NCI-H2107 treated with DMSO at 0.1 percent for 48 hours (cell line): Measurements from ENCODE around the gene DAPK1.
"Not testable (repeated sequence)": the region's sequence is repeated elsewhere in the genome, so short reads cannot be mapped to it uniquely, and the experiment has no call there.

Experiments
- DNase-seq: peaks from one replicate; lab custom pipeline; 2025; ENCODE audit not compliant: unreplicated experiment; lab: John Stamatoyannopoulos, UW

Gene DAPK1

DNA sequence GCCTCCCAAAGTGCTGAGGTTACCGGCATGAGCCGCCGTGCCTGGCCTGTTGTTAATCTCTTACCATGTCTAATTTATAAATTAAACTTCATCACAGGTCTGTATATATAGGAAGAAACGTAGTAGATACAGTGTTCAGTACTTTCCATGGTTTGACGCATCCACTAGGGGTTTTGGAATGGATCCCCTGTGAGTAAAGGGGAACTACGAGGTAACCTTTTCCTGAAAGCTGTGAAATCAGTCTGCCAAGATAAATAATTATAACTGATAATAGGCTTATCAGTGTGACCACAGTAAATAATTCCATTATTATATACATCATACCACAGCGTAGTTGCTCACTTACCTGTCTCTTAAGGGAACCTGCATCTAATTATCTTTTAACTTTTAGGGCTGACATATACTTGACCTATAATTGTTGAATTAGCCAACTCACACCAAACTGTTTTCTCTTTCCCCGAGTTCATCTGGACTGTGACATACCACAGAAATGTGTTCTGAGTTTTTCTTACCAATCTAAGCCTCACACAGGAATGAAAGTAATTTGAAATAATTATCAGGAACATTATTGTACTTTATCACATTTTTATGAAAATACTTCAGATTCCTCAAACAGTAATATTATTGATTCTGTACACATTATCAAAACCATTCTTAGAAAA, 42.9 kb downstream of the DAPK1 start:
- DNase-seq, result no peak

DNA sequence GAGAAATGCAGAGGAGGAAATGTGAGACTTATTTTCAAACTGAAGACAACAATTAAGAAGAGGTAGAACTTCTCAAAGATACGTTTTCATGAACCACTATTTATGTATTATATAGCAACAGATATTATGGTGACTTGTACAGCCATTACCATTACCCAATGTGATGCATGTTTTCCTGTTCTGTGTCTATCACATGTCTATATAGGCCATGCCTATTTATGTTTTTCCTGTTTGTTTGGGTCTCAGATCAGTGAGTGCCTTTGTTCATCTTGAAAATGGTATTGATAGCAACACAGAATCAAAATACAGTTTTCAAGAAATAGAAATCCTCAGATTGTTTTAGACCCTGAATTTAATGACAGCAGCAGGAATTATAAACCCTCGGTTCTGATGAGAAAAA, 44.0 kb downstream of the DAPK1 start:
- no peak for DNase-seq

DNA sequence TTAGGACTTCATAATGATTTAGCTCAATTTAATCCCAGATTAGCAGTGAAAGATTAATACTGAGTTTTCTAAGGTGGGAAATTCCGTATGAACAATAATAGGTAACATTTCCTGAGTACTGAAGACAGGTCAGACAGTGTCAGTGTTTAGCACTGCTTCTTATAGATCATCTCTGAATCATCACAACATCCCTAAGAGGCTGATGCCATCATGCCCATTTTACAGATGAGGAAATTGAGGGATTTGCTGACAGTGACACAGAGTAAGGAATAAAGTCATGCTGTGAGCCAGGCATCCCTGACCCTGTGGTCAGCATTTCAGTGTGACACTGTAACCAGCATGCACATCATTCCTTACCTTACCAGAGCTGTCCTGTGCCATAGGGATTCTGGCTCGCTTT, 44.5 kb downstream of the DAPK1 start:
- DNase-seq, result no peak

DNA sequence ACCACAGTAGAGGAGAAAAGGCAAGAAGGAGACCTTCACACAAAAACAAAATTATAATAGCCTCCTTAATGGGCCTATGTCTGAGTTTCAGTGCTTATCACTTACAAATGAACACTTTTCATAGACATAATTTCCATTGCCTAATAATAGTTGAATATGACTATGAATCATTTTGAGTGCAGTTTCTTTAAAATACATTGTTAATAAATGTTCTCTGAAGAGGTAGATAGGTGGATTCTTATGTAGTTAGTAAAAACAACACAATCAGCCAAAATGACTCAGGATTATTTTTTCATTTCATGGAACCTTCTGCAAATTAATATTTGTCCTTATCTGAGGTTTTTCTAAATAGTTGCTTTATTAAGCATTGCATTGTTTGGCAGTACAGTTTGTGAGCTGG, 45.6 kb downstream of the DAPK1 start:
- no peak for DNase-seq

DNA sequence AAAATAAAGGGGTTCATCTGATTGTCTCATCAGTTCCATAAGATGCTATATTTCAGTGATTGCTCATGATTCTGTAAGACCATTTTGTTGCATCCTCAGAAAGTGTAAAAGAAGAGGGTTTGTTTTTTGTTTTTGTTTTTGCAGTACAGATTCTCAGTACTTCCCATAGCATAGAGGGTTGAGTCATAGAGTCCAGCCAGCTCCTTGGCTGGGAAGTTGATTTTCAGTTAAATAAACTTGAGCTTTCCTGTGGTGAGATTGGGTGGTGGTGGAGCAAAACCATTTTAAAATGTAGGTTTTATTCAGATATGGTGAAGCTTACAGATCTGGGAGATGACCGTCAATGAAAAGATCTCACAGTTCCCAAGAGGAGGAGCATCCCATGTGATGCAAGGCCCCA, 48.2 kb downstream of the DAPK1 start:
- no peak for DNase-seq

DNA sequence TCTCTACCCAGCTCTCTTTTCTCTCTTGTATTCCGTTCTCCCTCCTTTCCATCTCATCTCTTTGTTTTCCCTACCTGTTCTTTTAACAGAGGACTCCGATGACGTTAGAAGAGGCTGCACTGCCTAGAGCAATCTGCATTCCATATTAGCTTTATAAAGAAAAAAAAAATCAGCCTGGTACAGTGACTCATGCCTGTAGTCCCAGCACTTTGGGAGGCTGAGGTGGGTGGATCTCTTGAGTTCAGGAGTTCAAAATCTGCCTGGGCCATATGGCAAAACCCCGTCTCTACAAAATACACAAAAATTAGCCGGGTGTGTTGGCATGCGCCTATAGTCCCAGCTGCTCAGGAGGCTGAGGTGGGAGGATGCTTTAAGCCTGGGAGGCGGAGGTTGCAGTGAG, 49.0 kb downstream of the DAPK1 start:
- DNase-seq, result no peak

DNA sequence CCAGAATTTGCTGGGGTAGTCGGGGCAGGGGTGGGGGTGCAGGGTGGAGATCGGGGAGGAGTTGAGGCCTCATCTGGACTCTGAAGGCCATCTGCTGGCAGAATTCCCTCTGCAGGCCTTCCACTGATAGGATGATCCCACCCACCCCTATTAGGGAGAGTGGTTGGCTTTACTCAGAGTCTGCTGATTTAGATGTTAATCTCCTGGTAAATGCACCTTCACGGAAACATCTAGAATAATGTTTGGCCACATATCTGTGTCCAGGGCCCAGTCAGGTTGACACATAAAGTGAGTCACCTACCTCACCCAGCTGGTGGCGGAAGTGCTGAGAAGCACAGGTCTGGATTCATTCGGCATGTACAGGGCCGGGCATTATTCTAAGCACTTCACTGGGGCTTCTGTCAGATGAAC, 50.0 kb downstream of the DAPK1 start:
- no peak for DNase-seq

DNA sequence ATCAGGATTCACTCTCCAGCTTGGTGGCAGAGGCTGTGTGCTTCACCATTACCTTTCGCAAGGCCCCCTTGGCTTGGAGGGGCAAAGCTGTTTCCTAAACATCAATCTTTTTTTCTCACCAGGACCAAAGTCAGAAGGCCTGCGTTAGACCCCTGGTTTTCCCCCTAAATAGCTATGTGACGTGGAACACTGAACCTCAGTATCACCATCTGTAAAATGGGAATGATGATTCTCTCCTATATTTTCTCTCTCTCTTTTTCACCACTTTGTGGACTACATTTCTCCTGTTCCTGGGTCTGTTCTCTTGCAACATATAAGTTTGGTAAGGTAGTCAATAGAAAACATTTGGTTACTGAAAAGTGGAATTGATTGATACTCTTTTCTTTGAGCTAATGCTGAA, 50.5 kb downstream of the DAPK1 start:
- DNase-seq, result no peak

DNA sequence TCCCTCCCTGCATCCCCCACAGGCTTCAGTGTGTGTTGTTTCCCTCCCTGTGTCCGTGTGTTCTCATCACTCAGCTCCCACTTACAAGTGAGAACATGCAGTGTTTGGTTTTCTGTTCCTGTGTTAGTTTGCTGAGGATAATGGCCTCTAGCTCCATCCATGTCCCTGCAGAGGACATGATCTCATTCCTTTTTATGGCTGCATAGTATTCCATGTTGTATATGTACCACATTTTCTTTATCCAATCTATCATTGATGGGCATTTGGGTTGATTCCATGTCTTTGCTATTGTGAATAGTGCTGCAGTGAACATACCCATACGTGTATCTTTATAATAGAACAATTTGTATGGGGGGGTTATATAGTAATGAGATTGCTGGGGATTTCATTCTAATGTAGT, 51.4 kb downstream of the DAPK1 start:
- not testable (repeated sequence) for DNase-seq

DNA sequence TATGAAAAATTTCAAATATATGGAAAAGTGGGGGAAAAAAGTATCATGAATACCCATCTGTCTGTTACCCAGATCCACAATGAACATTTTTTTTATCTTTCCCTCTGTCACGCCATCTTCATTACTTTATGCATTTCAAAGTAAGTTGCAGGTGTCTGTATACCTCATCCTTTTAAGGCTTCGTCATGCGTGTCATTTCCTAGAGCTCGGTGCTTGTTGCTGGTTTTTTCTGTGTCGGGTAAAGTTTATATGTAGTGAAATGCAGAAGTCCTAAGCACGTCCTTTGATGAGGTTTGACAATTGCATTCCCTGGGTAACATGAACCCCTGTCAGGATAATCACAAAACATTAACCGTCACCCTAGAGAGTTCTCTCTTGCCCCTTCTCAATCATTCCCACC, 52.1 kb downstream of the DAPK1 start:
- no peak for DNase-seq

DNA sequence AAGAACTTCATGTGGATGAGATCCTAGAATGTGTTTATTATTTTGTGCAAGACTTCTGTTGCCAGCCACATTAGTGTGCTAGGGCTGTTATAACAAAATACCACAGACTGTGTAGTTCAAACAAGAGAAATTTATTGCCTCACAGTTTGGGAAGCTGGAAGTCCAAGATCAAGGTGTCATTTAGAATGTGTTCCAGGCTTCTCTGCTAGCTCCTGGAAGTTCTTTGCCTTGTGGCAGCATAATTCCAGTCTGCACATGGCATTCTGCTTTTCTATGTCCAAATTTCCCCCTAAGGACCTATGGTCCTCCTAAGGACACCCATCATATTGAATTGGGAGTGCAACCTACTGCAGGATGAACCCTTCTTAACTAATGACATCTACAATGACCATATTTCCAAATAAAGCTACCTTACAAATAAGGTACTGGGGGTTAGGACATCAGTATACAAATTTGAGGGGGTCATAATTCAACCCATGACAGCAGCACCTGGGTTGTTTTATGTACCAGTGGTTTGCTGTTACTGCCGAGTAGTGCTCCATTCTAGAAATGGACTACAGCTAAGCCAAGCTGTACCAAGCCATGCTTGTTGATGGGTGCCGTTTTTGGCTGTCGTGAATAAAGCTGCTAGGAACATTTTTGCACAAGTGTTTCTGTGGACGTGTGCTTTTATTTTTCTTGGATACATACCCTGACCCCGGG, 52.7 kb downstream of the DAPK1 start:
- DNase-seq, result no peak

DNA sequence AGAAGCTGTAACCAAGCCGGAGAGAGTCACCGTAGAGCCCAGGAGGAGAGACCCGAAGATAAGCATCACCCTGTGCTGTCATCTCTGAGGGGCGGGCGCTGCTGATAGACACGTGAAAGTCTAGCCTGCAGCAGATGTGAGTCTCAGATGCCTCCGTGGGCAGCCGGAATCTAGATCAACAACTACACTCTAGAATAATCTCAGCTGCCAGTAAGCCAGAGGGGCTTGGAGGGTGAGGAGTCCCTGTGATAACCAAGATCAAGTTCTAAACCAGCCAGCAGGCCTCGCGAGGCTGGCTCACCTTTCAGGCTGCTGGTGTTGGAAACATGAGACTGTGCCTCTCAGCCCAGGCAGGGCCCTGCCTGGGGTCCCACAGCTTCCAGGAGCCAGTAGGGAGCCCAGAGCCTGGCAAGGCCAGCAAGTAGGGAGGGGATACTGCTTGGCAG, 54.1 kb downstream of the DAPK1 start:
- no peak for DNase-seq

DNA sequence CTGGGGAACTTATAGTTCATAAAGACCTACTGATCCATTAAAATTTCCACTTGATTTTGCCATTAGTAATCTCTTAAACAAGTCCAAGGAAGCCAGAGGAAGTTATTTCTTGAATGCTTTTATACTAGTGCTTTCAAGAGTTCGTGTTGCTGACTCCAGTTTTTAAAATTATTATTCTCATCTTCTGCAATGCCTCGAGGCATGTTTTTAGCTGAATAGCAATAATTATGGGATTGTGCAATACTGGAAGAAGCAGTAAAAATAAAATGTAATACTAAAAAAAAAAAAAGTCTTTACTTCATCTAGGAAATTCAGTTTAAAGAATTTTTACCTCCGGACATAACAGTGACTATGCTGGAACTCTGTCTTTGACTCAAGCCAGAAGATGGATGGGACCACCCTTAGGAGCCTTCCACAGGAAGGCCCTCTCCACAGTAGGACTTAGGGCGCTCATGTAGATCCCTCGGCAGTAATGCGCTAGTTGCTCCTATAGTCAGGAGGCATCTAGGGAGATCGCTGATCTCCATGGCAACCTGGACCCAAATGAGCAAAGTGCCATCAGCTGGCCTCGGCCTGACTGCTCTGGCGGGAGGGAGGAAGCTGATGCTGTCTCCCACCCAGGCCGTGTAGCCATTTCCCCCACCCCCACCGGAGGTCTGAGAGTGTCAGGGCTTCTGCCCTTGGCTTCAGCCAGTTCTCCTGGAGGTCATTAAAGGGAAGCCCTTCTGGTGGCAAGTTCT, 56.7 kb downstream of the DAPK1 start:
- DNase-seq, result no peak

DNA sequence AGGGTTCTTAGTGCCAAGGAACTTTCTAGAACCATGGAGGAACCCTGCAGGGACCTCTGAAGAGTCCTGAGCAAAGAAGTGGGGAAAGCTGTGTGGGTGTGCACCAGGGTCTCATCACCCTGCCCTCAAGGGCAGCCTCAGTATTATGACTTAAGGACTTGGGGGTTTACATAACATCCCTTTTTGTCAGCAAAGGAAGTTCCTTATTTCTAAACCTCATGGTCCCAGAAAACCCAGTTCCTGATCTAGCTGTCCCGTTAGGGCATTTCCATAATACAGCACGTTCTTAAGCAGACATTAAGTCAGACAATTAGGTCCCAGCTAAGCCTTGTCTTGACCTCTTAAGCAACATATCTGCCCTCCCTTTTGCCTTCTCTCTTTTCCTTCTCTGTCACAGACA, 57.3 kb downstream of the DAPK1 start:
- no peak for DNase-seq

DNA sequence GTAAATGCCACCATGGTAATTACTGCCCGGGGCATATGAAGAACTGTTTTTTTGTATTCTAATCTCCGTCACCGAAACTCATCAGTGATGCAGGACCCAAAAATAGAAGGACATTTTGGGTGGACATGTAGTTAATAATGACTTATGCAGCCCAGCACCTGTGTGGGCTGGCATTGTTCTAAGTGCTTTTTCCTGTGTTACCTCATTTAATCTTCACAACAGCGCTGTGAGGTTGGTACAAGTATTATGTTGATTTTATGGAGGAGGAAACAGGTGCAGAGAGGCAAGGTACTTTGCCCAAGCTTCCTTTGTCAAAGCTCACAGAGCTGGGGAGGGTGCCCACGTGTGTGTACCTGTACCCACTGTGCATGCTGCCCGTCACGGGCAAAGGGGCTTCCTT, 58.4 kb downstream of the DAPK1 start:
- DNase-seq, result no peak

DNA sequence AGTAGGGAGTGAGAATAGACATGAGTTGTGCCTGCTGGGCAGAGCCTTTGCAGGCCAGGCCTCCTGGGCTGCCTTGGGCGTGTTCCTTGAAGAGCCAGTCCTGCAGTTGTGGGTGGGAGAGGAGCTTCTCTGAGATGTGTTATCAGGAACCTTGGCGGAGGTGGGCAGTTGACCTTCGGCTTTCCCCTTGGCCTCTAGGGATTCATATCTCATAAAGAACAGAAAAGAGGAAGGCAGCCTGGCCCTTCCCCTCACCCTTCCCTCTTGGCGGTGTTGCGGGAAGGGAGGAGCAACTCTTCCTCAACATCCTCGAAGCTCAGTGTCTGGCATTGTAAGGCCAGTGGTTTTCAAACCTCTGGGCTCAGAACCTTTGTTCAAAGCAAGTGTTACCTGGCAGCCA, 59.2 kb downstream of the DAPK1 start:
- no peak for DNase-seq

DNA sequence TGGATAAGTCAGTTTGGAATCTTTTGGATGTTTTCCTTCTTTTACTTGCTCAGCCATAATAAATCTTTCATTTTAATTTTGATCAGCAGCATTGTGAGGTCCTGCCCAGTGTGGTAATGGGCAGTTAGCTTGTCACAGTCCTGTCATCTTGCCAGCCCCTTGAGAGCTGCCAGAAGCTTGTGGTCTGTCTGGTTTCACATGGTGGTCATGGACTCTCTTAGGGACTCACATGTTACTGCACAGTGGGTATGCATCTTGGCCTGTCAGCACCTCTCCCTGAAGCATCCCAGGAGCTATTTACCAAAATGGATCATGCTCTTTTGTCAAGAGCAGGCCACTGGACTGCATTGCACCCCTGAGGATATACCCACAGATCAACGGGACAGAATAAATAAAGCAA, 60.3 kb downstream of the DAPK1 start:
- no peak for DNase-seq

DNA sequence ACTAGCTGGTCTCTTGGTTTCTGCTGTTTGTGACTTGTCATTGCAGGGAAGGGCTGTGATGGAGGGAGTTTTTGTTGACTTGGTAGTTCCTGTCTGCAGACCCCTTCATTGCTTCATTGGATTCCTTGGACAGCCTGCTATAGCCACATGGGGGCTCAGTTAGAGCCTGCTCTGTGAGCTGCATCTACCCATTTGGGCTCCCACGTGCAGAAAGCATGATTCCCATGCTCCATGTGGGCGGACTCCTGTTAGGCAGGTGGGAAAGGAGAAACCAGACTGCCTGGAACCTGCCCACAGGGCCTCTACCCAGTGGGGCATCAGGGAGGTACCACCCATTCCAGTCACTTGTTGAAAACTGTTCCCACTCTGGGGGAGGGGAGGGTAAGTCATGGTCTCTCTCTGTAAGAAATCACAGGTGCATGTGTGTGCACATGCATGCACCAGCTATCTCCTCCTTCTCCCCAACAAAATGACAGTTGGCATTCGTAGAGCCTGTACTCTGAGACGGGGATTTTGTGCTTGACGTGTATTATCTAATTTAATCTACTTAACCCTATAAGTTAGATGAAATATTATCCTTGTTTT, 61.0 kb downstream of the DAPK1 start:
- no peak for DNase-seq

DNA sequence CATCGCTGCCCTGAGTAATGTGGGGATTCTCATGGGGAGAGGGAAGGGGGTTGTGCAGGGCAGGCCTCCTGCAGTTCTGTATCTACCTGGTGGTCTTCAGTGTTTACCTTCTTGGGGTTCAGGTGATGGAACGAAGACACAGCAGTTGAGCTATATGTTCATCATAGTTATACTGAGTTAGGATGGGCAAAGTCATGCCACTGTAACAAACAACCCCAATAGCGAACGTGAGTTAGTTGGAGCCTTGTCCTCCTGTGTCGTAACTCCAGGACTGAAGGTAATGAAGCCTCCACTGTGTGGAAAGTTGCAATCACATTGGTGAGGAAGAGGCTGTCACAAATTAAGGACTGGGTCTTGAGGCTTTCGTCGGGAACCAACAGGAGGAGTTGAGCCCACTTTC, 64.4 kb downstream of the DAPK1 start:
- no peak for DNase-seq

DNA sequence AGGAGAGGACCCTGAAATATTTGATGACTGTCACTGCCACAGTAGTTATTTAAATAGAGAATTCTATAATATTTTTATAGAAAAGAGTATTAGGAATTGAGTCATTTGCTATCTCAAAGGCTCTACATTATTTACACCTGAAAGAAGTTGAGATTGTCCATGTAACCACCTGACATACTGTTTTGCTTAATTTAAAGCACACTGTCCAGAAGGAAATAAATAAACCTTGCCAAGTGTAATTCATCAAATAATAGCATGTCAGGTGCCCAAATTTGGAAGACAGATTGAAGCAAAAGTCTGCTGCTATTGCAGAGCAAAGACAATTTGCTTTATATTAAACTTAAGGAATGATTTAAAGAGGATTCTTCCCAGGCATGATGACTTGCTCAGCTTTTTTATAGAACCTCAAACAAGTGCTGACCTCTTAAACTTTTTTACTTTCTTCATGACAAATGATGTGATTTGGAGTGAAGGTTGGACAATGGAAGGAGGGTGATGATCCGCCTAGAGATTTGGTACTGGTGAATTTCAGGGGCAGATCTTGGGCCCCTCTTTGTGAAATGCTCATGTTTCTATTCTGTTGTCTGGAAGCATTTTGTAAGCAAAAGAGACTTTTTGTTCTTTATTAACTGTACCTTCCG, 65.0 kb downstream of the DAPK1 start:
- no peak for DNase-seq

DNA sequence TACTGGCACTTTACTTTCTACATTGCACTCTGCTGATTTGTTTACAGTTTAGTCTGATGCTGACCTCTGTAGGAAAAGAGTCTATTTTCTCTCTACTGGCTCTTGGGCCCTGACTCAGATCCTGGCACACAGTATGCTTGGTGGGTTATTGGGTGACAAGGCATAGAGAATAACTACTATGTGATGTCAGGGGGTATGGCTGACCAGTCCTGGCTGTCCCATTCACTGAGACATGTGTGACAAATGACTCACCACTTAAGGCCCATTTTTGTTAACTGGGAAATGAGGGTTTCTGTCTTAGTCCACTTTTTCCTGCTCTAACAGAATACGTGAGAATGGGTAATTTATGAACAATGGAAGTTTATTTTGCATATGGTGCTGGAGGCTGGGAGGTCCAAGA, 66.4 kb downstream of the DAPK1 start:
- no peak for DNase-seq
